HG03025 (cell line): ENCODE data around the gene RCSD1.

Experiments used
- ATAC-seq: cut with Tn5 transposase; IDR thresholded peaks from one replicate; pipeline ENCODE4 v1.9.1; 2021; ENCODE audit warnings: mild to moderate bottlenecking, moderate library complexity; ENCODE audit not compliant: unreplicated experiment, low FRiP score

RCSD1 gene

DNA sequence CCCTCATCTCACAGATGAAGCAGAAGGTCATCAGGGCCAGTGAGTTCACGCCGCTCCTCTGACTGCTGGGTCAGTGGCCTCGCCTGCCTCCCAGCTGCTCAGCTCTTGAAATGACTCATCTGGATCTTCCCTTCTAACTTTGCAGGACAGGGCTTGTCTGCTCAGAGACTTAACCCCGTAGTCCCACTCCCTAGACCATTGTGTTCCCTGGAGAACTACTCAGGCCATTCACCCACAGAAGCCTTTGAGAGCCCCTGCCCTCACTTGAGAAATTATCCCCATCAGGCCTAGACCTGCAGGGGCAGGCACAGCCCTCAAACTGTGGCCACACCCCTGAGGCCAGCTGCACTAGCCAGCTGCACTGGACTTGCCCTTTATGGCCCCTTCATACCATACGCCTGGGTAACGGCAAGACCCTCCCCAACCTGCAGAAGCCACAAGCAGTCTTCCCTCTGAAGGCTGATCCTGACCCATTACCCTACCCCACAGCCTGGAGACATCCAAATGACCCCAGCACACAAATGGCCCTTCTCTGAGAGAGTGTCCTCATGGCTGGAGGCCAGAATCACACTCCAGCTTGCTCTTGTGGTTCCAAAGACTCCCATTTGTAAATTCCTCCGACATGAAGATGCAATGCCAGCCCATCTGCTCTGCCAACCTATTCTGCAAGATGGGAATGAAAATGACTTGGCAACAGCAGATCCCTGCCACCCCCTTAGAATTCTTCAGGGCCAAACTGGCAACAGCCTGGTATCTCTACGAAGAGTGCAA lies 33.2 kb downstream of the RCSD1 start:
- ATAC-seq = no peak

DNA sequence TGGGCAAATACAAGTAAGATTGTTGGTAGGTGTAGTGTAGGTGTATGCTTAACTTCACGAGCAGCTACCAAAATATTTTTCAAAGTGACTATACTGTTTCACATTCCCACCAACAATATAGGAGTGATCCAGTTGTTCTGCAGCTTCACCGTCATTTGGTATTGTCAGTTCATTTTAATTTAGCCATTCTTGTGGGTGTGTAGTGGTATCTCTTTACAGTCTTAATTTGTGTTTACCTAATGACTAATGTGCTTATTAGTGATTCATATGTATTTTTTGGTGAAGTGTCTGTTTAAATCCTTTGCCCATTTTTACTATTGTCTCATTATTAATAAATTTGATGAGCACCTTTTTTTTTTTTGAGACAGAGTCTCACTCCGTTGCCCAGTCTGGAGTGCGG lies 35.4 kb downstream of the RCSD1 start:
- no peak for ATAC-seq

DNA sequence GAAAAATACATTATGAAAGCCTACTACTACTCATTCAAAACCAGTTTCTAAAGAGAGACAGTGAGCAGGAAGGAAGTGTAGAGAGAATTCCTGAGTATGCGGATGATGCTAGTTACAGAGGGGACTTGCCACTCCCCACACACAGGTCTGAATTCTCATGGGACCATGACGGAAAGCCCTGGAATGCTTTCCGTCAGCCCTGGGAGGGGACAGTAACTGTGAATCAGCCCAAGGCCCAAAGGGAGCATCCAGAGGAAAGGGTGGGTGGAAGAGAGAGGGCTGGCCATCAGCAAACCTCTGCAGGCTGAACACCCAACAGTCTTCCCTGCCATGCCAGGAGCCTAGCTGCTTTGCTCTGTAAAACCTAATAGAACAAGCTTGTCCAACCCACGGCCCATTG lies 36.4 kb downstream of the RCSD1 start:
- no peak for ATAC-seq

DNA sequence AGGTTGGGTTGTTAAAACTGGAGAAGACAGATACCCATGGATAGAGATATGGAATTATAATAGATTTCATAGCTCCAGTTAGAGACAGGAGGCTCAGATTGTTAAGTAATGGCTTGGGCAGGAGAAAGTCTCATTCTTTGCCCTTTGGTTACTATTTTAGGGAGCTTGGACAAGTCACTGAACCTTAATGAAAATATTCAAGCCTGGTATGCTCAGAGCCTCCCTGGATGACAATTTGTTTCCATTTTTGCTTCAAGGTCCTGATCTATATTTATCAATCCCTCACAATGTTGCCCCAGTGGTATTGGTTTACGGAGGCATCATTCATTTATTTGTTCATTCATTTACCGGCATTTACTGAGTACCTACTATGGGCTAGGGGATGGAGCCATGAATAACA lies 37.5 kb downstream of the RCSD1 start:
- ATAC-seq = no peak

DNA sequence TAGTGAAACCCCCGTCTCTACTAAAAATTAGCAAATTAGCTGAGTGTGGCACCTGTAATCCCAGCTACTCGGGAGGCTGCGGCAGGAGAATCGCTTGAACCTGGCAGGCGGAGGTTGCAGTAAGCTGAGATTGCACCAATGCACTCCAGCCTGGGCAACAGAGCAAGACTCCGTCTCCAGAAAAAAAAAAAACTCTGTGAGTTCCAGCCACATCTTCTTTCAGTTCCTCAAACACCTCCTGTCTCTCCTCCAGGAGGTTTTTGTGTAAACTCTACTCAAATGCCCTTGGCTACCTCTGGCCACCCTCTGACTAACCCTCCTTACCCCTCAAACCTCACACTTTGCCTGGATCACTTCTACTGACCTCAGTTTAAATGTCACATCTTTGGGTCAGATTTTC lies 38.1 kb downstream of the RCSD1 start:
- ATAC-seq = peak; percentile 45

DNA sequence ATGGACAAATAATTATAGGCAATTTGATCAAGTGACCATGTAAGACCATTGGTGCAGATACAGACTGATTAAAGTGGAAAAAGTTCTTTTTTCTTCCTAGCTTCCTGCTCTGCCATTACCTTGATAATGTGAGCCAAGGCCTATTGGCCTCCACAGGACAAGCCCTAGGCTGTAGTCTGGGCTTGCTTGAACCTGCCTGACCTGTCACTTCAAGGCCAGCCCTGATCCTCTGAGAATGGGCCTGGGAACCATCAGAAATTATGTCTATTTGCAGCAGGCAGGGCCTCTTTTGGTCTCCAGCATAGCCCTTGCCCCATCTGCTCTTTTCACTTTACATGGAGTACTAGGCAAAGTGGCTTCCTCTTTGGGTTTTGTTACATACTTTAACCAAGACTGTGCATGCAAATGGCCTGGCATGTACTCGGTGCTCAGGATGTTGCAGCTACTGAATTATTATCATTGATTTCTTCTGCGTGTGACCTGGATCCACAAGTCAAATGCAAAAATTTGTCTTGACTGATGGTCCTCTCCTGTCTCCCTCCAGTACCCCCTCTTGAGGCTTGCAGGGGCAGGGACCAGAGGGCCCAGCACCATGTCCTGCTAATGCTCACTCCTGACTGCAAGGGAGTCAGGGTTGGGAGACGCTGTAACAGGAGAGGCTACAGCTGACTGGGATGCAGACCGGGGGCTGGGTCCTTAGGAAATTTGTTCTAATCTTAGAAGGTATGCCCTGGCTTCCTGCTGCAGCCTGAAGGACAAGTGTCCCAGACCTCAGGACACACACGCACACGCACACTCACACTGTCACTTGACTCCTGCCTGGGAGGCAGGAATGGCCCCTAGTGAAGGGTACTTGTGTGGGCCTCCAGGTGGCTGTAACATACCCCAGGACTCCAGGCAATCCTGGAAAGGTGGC lies 39.4 kb downstream of the RCSD1 start:
- peak; percentile 59 for ATAC-seq

DNA sequence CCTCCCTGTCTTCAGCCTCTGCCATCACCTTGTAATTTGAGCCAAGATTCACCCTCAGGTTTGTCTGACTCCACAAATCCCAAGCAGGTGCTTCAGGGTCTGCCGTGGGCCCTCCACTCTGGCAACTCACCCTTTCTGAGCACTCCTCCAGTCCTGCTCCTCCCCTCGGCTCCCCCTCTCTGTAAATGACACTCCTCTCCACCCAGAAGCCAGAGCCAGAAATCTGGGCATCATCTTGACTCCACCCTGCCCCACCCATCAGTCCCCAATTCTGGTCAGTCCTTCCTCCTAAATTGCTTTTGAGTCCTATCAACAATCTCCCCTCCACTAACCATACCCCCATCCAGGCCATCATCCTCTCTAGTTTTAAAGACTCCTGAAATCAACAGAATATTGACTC lies 40.5 kb downstream of the RCSD1 start:
- no peak for ATAC-seq

DNA sequence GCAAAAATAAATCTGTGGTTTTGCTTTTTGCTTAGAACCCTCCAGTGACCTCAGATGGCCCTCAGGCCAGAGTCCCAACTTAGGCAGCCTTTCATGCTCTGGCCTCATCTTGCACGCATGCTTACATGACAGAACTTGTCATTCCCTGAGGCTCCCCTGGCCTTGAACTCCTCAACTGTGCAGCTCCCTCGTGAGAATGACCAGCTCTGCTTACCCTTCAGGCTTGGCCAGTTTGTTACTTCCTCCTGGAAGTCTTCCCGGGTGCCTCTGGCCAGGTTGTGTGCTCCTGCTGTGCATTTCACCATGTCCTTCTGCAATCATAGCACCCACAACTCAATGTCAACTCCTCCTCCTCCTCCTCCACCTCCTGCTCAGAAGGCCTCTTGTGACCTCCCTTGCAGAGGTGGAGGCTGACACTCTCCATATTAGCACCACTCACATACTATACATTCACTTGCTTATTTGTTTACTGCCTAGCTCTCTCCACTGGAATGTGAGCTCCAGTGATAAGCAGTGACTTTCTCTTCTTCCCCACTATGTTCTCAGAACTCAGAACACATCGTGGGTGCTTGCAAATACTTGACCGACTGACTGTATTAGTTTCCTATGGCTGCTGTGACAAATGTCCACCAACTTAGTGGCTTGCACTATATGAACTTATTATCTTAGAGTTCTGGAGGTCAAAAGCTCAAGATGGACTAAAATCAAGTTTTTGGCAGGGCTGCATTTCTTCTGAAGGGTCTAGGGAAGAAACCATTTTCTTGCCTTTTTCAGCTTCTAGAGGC lies 41.9 kb downstream of the RCSD1 start:
- no peak for ATAC-seq

DNA sequence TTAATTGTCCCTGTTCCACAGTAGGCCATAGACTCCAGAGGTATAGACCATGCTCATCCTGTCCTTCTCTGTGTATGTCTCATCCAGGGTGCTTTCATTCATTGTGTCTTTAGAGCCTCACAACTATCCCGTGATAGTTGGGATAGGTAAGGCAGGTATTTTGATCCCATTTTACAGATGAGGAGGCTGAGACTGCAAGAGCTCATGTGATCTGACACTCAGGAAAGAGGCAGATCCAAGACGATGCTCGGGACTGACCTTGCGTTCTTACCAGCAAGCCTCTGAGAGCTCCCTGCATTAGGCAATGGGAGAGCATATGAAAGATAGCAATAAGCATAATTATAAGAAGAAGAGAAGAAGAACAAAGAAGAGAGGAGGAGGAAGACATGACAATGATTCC lies 42.8 kb downstream of the RCSD1 start:
- no peak for ATAC-seq

DNA sequence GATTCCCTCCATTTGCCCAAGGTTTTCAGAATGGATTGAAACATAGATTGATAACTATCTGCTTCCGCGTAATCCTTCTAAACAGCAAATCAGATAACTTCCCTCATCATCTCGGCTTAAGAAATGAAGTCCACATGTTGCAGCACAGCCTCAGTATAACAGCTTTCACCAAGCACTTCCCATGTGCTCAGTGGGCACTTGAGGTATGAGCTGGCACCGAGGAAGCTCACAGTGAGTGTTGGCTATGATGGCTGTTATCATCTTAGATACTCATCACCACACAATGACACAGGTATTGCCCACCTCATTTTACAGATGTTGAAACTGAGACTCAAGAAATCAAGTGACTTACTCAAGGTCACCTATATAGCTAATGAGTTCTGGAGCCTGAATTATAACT lies 43.2 kb downstream of the RCSD1 start:
- no peak for ATAC-seq

DNA sequence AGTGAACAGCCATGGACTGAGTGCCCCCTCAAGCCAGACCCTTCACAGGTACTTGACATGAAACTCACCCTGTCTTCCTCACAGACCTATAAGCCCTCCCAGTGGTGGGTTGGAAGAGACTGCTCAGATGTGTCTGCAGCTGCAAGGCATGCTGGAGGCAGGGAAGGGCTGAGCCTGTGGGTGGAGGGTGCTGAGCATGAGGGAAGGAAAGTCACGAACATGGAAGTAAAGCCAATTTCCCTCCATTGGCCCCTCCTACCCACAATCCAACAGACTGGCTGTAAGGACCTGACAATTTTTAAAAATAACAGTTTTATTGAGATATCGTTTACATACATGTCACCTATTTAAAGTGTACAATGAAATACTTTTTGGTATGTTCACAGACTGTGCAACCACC lies 44.1 kb downstream of the RCSD1 start:
- ATAC-seq = no peak

DNA sequence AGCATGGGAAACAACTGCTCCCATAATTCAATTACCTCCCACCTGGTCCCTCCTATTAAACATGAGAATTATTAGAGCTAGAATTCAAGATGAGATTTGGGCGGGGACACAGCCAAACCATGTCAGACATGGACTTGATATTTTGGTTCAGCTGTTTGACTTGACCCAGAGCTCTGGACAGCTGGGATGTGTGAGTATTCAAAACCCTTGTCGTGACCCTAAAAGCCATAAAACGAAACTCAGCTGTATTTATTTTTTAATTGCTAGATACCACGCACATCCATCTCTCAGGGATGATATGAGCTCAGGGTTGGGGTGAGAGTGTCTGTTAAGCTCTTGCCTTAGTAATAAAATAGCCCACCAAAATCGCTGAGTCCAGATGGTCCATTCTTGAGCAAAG lies 45.4 kb downstream of the RCSD1 start:
- ATAC-seq = no peak

DNA sequence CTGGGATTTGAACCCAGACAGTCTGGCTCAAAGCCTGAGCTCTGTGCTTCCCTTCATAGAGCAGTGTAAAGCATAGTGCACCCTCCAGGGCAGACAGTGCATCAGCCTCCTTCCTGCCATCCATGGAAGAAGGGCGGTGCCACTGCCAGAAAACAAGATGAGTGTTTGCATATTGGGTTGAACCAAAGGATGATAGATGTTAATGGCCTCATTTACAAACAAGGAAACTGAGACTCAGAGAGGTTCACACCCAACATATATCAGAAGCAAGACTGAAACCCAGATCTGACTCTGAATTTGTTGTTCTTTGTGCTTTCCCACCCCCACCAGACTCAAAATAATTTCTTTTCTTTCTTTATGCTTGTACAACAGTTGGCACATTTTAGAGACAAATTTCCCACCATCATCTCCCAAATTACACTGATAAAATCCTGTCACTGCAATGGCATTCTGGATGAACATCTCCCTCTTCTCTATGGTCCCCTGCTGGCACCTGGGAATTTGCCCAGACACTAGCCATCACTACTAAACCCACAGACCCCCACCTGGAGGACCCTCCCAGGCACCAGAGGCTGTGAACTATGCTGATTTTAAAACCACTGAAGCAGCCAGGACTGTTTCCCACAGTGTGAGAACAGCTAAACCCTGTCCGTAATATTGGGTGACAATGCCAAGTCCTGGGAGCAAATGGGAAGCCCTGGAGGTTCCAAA lies 46.3 kb downstream of the RCSD1 start:
- ATAC-seq = peak; percentile 46

DNA sequence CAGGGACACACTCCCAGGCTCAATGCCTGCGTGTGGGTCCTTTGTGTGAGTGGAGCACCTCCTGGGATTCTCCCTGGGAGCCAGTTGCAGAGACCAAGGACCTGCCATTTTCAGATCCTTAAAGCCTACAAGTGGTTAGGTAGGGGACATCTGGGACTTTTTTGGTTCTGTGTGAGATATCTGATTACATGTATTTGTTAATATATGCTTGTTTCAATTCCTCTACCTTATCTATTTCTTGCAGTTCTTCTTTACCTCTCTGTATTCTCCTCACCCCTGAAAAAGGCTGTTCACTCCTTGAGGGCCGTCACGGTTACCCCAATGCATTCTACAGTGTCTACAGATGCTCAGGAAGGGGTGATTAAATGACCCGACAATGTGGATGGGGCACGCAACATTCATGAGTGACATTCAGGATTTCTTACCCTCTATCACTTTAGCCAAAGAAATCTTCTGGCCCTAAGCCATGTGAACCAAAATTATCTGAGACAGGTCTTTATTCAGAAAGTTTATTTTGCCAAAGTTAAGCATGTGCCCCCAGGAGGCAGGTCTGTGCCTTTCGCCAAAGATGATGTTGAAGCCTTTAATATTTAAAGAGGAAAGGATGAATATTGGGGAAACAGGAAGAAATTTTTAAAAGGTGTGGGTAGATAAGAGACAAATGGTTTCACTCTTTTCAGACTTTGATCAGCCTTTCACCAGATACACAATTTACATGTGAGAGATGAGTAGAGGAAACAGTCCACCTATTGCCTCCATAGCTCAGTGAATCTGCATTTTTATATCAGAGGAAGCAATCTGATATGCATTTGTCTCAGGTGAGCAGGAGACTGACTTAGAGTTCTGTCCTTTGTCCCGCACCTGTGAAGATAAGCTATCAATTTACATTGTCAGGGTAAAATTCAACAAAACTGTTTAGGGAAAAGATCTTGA lies 47.1 kb downstream of the RCSD1 start:
- ATAC-seq = no peak

DNA sequence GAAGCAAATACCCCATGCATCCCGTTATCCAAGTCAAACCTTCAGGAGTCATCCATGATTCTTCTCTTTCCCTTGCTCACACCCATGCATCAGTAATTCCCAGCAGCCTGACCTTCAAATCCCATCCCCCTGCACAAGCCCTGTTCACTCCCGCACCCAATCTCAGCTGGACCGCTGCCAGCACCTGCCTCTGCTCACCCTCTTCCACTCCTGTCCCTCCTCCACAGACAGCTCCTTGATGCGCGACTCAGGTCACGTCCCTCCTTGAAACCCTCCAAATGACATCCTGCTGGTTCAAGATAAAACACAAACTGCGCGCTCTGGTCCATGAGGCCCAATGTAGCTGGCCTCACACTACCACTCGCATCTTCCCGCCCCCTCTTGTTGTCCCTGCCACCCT lies 48.4 kb downstream of the RCSD1 start:
- ATAC-seq = no peak

DNA sequence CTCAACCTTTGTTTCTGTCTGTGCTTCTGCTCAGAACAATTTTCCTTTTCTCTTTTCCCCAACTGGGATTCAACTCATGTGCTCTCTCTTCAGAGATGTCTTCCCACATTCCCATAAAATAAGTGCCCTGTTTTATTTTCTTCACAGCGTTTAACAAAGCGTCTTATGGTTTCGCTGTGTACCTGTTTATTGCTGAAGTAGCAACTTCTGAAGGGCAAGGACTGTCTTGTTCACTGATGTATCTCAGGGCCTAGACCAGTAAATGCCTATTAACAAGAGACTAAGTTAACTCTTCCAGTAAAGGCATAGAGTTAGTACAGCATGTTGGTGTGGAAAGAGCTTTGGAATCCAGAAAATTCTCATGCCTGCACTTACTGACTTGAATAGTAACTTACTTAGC lies 48.8 kb downstream of the RCSD1 start:
- no peak for ATAC-seq

DNA sequence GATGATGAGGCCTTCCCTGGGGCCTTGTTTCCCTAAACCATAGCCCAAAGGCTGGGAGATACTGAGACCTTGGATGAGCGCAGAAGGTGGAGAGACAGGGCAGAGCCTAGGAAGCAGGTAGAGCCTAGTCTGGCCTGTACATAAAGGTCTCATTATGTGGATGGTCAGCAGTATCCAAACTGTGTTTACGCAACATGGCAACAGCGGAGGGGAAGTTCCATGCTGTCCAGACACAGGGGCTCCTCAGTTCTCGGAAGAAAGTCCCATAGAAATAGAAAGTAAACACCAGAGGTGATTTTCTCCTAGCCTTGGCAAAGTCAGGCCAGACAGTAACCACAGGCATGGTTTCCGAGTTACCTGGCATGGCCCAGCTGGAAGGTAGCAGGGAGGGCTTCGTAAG lies 49.7 kb downstream of the RCSD1 start:
- no peak for ATAC-seq

DNA sequence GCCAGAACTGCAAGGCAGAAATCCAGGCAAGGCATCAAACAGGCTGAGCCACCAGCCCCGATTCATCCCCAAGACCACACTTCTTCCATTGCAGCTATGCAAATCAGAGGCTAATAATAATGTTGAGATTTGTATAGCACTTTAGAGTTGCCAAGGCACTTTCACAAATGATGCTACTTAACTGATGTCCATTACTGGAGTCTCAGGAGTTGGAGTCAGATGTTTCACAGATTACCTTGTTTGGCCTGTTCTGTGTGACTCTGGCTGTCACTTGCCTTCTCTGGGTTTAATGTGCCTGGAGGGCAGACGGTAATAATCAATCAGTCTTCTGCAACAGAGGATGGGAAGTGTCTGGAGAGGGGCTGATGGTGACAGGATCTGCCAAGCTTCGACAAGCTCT lies 51.0 kb downstream of the RCSD1 start:
- no peak for ATAC-seq

DNA sequence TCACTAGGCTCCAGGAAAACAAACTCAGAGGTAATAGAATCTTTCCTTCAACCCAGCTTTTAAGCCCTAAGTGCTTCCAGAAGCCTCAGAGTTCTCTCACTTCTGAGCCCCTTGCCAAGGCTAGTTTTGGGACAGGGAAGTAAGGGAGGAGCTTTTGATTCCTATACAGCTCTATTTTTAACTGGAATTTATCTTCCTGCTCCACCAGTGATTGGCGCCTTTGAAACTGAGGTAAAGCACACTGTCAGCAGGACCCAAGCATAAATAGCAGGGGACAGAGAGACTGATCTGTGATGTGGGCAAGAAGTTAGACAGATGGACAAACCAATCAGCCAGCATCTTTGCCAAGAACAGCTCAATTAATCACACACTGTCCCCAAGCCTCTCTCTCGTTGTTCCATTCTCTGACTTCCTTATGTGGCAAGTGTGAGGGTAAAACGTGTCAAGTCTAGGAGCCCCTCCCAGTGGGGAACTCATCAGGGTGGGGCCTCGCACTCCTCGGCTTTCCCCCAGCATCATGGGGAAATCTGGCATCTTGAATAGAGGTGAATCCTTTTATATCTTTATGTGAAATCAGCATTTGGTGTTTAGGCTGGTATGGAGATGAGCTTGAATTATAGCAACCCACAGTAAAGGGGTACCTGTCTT lies 51.5 kb downstream of the RCSD1 start:
- no peak for ATAC-seq
